ENCODE measurements around the gene KIF1B. TPM values are rescaled to one million over a fixed set of nuclear protein-coding genes. Genes with fewer than 3 reads are reported as not detected.

The KIF1B gene
- total and polyA plus RNA-seq, 12 donors = 12.9 to 67.2 (median 48.9) TPM

GRCh38 chr1:10288029-10288615 is 77.8 kb downstream of the KIF1B start:
- no peaks in the 10 kb centered on the region for H3K27me3 ChIP-seq
- H3K27ac ChIP-seq = no peak overlapping the region
- H3K9me3 ChIP-seq (replicated peaks in 1 of 3) = no peaks in the 10 kb centered on the region
- DNase-seq = no peak
- intact Hi-C loops (cut with DNase I) = no loop called here
- no peak overlapping the region for H3K4me3 ChIP-seq
- peaks cover 4 to 27% of the 10 kb centered on the region in 2 donors for H3K4me1 ChIP-seq (replicated peaks in 1 of 2)
- TF ChIP-seq CTCF (IDR thresholded peaks at IDR 0.05) (no peak), POLR2A (IDR thresholded peaks at IDR 0.05) (no peak)
- WGBS, 4 donors = 90 to 95% (median 92%) methylated on average over 3 of the region's 3 CpGs
- peaks cover 0 to 27% of the 10 kb centered on the region in 2 donors for H3K36me3 ChIP-seq (replicated peaks in 1 of 2)

- 52 to 86% (median 61%) methylated on average over 1 of the region's 1 CpG for WGBS, 4 donors
- no peak for TF ChIP-seq CTCF (IDR thresholded peaks at IDR 0.05)
- TF ChIP-seq POLR2A (IDR thresholded peaks at IDR 0.05) = no peak
- Histone ChIP-seq H3K4me1 (replicated peaks in 1 of 2) (peaks cover 4 to 22% of the 10 kb centered on the region in 2 donors), H3K36me3 (replicated peaks in 1 of 2) (peaks cover 0 to 38% of the 10 kb centered on the region in 2 donors), H3K27ac (peak overlapping the region in 3 of 5 donors; percentile 18 to 36 (median 27)), H3K27me3 (no peaks in the 10 kb centered on the region), H3K4me3 (no peak overlapping the region), H3K9me3 (replicated peaks in 1 of 3) (no peaks in the 10 kb centered on the region)
- no peak for DNase-seq
- intact Hi-C loops (cut with DNase I) = no loop called here
Measured at GRCh38 chr1:10291705-10292104, 81.3 kb downstream of the KIF1B start.

- no peaks in the 10 kb centered on the region for H3K27me3 ChIP-seq
- WGBS, 4 donors = 28 to 59% (median 42%) methylated on average over 2 of the region's 2 CpGs
- H3K9me3 ChIP-seq (replicated peaks in 1 of 3) = no peaks in the 10 kb centered on the region
- peak overlapping the region in 3 of 5 donors; percentile 18 to 36 (median 27) for H3K27ac ChIP-seq
- no peak overlapping the region for H3K4me3 ChIP-seq
- no peak for DNase-seq
- H3K4me1 ChIP-seq (replicated peaks in 1 of 2) = peaks cover 4 to 23% of the 10 kb centered on the region in 2 donors
- TF ChIP-seq POLR2A (IDR thresholded peaks at IDR 0.05) (no peak), CTCF (IDR thresholded peaks at IDR 0.05) (no peak)
- peaks cover 0 to 43% of the 10 kb centered on the region in 2 donors for H3K36me3 ChIP-seq (replicated peaks in 1 of 2)
- intact Hi-C loops (cut with DNase I) = no loop called here
Measured at GRCh38 chr1:10292188-10292587, 81.8 kb downstream of the KIF1B start.

GRCh38 chr1:10295481-10296085 is 85.2 kb downstream of the KIF1B start:
- Histone ChIP-seq H3K27me3 (no peaks in the 10 kb centered on the region), H3K4me3 (no peak overlapping the region), H3K36me3 (replicated peaks in 1 of 2) (peaks cover 0 to 57% of the 10 kb centered on the region in 2 donors), H3K9me3 (replicated peaks in 1 of 3) (no peaks in the 10 kb centered on the region), H3K4me1 (replicated peaks in 1 of 2) (peaks cover 4 to 30% of the 10 kb centered on the region in 2 donors), H3K27ac (no peak overlapping the region)
- intact Hi-C loops (cut with DNase I) = no loop called here
- DNase-seq = no peak
- WGBS, 4 donors = 91 to 97% (median 94%) methylated on average over 6 of the region's 6 CpGs
- TF ChIP-seq CTCF (IDR thresholded peaks at IDR 0.05) = no peak
- no peak for TF ChIP-seq POLR2A (IDR thresholded peaks at IDR 0.05)
